Liver (tissue), 9 donors: ENCODE measurements around the gene TLE5. TPM values are rescaled to one million over a fixed set of nuclear protein-coding genes. Genes with fewer than 3 reads are reported as not detected.

ENCODE experiments used
- DNase-seq: peaks from one replicate; pipeline ENCODE4 v3.0.0-alpha.2; 2017; ENCODE audit warnings: low spot score
- H3K27ac ChIP-seq, 2 donors: one replicate each; pipeline ENCODE4 v1.7.0; 2013; ENCODE audit warnings: inconsistent platforms in 2 of 2, low read length in 2 of 2, control low read depth in 1 of 2, low read depth in 1 of 2, mild to moderate bottlenecking in 1 of 2
- H3K27me3 ChIP-seq, 4 donors: one replicate each; pipeline versions ENCODE4 v1.6.1 to v1.7.0; 2013; ENCODE audit warnings: low read length in 3 of 4, inconsistent platforms in 1 of 4, mild to moderate bottlenecking in 1 of 4, moderate library complexity in 1 of 4; ENCODE audit not compliant: control insufficient read depth in 4 of 4, insufficient read depth in 4 of 4
- H3K36me3 ChIP-seq, 4 donors: one replicate each; pipeline versions ENCODE4 v1.6.1 to v1.7.0; 2013; ENCODE audit warnings: low read length in 3 of 4, mild to moderate bottlenecking in 3 of 4, low read depth in 1 of 4, moderate library complexity in 1 of 4; ENCODE audit not compliant: control insufficient read depth in 4 of 4, insufficient read depth in 3 of 4
- H3K4me1 ChIP-seq, 4 donors: one replicate each; pipeline versions ENCODE4 v1.6.1 to v1.7.0; 2013; ENCODE audit warnings: low read length in 3 of 4, mild to moderate bottlenecking in 3 of 4, moderate library complexity in 1 of 4; ENCODE audit not compliant: control insufficient read depth in 4 of 4, insufficient read depth in 4 of 4
- H3K4me3 ChIP-seq, 3 donors: one replicate each; pipeline versions ENCODE4 v1.6.1 to v1.7.0; 2013; ENCODE audit warnings: low read length in 3 of 3, control low read depth in 1 of 3, low read depth in 1 of 3, mild to moderate bottlenecking in 1 of 3
- H3K9ac ChIP-seq, 2 donors: one replicate each; pipeline ENCODE4 v1.7.0; 2013; ENCODE audit warnings: low read length in 2 of 2, mild to moderate bottlenecking in 2 of 2, moderate library complexity in 2 of 2, control low read depth in 1 of 2, low read depth in 1 of 2
- H3K9me3 ChIP-seq, 4 donors: one replicate each; pipeline versions ENCODE4 v1.6.1 to v1.7.0; 2013; ENCODE audit warnings: low read length in 3 of 4; ENCODE audit not compliant: control insufficient read depth in 4 of 4
- ATF3 ChIP-seq: IDR thresholded peaks from 2 replicates; pipeline ENCODE4 v1.6.1; 2016; ENCODE audit warnings: antibody characterized with exemption
- FOXA2 ChIP-seq: IDR thresholded peaks from 2 replicates; pipeline ENCODE4 v1.6.1; 2016; ENCODE audit warnings: antibody characterized with exemption
- GABPA ChIP-seq, 2 donors: IDR thresholded peaks in 1 of 2; conservative IDR thresholded peaks in 1 of 2; 2 replicates each; pipeline ENCODE4 v1.6.1; 2016; ENCODE audit warnings: antibody characterized with exemption in 2 of 2, mild to moderate bottlenecking in 1 of 2, moderate library complexity in 1 of 2
- HNF4A ChIP-seq, 2 donors: conservative IDR thresholded peaks; 2 replicates each; pipeline ENCODE4 v1.6.1; 2016; ENCODE audit warnings: antibody characterized with exemption in 2 of 2, mild to moderate bottlenecking in 2 of 2
- HNF4G ChIP-seq: IDR thresholded peaks from 2 replicates; pipeline ENCODE4 v1.6.1; 2016; ENCODE audit warnings: antibody characterized with exemption
- JUND ChIP-seq, 2 donors: IDR thresholded peaks; 2 replicates each; pipeline ENCODE4 v1.6.1; 2016; ENCODE audit warnings: antibody characterized with exemption in 2 of 2
- NR2F2 ChIP-seq: IDR thresholded peaks from 2 replicates; pipeline ENCODE4 v1.6.1; 2016; ENCODE audit warnings: antibody characterized with exemption
- REST ChIP-seq: IDR thresholded peaks from 2 replicates; pipeline ENCODE4 v1.6.1; 2016; ENCODE audit warnings: antibody characterized with exemption, mild to moderate bottlenecking
- SP1 ChIP-seq: IDR thresholded peaks from 2 replicates; pipeline ENCODE4 v1.6.1; 2018; ENCODE audit warnings: antibody characterized with exemption, mild to moderate bottlenecking
- TAF1 ChIP-seq: conservative IDR thresholded peaks from 2 replicates; pipeline ENCODE4 v1.6.1; 2016; ENCODE audit warnings: antibody characterized with exemption, mild to moderate bottlenecking
- YY1 ChIP-seq: IDR thresholded peaks from 2 replicates; pipeline ENCODE4 v1.6.1; 2016; ENCODE audit warnings: antibody characterized with exemption, mild to moderate bottlenecking
- ZBTB33 ChIP-seq: IDR thresholded peaks from 2 replicates; pipeline ENCODE4 v1.6.1; 2016; ENCODE audit warnings: antibody characterized with exemption
- WGBS: extraction: QIAGEN DNeasy Blood & Tissue Kit; methylation state at CpG from one replicate; pipeline ENCODE4 v1.1.7; 2013; 5-methylcytosine and 5-hydroxymethylcytosine counted together
- polyA plus RNA-seq, 2 donors: library from polyadenylated mRNA; stranded (reverse) in 1 of 2; unstranded in 1 of 2; fragments of 200-250 nt in 1 of 2; fragments of >200 nt in 1 of 2; fragmentation: Nextera tagmentation in 1 of 2; extraction: Ambion mirVana in 1 of 2; gene quantifications; one replicate each; pipeline versions ENCODE4 v1.2.1 to v1.2.3, GENCODE V29; 2013 to 2015
- total RNA-seq, 2 donors: library from RNA; depleted of rRNA; stranded (reverse); fragments of >200 nt; gene quantifications; one replicate each; pipeline ENCODE4 v1.2.3, GENCODE V29; 2014
- TF ChIP-seq, protein P1 (sequence below): IDR thresholded peaks from 2 replicates; pipeline ENCODE4 v1.6.1; 2016; ENCODE audit warnings: antibody characterized with exemption
- donor health status: healthy.
- donor health status: healthy.
- donor health status: healthy.
- donor health status: healthy.
- donor health status: healthy.

TLE5 gene
- total and polyA plus RNA-seq, 4 donors, result 47.2 to 166 (median 54.9) TPM

DNA sequence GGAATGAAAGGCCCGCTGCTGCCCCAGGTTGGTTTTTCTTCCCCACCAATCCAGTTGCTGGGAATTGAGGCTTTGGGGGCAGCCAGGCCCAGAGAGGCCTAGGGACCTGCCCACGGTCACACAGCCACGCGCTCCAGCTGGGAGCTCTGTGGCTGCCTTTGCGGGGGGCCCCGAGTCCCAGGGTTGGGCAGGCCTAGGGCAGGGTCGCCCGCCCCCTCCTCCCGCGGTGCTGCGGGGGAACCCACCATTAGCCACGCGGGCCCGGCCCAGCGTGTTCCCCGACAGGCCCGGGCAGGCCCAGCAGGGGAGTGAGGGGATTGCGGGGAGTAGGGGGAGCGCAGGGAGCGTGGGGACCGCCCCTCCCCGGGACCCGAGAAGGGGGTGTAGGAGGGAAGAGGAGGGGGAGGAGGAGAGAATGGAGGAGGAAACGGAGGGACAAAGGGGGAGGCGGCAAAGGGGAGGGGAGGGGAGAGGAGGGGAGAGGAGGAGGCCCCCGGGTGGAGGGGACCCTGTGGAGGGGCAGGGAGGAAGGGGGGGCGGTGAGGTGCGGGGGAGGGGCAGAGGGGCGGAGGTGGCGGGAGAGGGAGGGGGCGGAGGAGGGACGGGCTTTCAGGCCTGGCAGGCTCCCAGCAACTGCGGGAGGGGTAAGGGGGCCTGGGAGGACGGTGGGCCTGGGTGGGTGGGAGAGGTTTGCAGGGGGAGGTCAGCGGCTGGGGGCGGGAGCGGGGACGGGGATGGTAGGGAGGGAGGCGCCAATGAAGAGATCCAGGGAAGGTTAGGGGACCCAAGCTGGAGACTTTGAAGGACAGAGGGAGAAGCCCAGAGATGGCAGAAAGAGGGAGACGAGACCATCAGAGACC lies 20.3 kb downstream of the TLE5 start:
- no peak for TF ChIP-seq HNF4A (conservative IDR thresholded peaks at IDR 0.05)
- no peaks in the 10 kb centered on the region for H3K9me3 ChIP-seq
- no peaks in the 10 kb centered on the region for H3K36me3 ChIP-seq
- no peak for DNase-seq
- H3K9ac ChIP-seq, result no peak overlapping the region
- no peaks in the 10 kb centered on the region for H3K27me3 ChIP-seq
- no peak overlapping the region for H3K27ac ChIP-seq
- WGBS, result 46% methylated on average over 40 of the region's 40 CpGs
- no peak overlapping the region for H3K4me3 ChIP-seq
- H3K4me1 ChIP-seq, result no peaks in the 10 kb centered on the region

- Histone ChIP-seq H3K9ac (no peak overlapping the region), H3K27ac (no peak overlapping the region)
- TF ChIP-seq NR2F2 (no peak), REST (no peak), FOXA2 (no peak), JUND (IDR thresholded peaks at IDR 0.05) (no peak), HNF4G (no peak), YY1 (no peak), ATF3 (no peak), SP1 (no peak), TAF1 (no peak), ZBTB33 (no peak), GABPA (IDR thresholded peaks at IDR 0.05 in 1 of 2, conservative IDR thresholded peaks at IDR 0.05 in 1 of 2) (no peak)
- TF ChIP-seq, protein P1, sequence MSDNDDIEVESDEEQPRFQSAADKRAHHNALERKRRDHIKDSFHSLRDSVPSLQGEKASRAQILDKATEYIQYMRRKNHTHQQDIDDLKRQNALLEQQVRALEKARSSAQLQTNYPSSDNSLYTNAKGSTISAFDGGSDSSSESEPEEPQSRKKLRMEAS, result no peak
Observed at GRCh38 chr19:3041327-3041726, 21.0 kb downstream of the TLE5 start.

More at GRCh38 chr19:3041327-3041726, 21.0 kb downstream of the TLE5 start:
- H3K9me3 ChIP-seq, result no peaks in the 10 kb centered on the region
- peaks cover 3 to 6% (median 3%) of the 10 kb centered on the region in 4 donors for H3K4me1 ChIP-seq
- DNase-seq, result no peak
- no peaks in the 10 kb centered on the region for H3K27me3 ChIP-seq
- H3K4me3 ChIP-seq, result no peak overlapping the region
- no peaks in the 10 kb centered on the region for H3K36me3 ChIP-seq
- 83% methylated on average over 12 of the region's 12 CpGs for WGBS
